ENCODE results near the gene SECISBP2.

Gene SECISBP2

DNA sequence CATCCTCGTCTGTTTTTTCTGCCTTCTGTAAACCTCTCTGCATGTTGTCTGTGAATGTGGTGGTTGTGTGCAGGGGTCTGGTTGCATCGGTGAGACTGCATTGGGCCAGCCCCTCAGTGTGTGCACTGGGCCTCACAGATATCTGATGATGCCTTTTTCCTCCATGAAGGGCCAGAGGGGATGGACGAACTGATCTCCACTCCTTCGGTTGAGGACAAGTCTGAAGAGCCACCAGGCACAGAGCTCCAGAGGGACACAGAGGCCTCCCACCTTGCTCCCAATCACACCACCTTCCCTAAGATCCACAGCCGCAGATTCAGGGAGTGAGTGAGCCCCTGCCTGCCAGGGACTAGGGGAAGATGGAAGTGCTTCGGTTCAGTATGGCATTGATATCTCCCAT lies 31.3 kb downstream of the SECISBP2 start:
- DNase-seq = no peak

- no peak for DNase-seq
Observed at GRCh38 chr9:89350988-89351557, 32.8 kb downstream of the SECISBP2 start.

DNA sequence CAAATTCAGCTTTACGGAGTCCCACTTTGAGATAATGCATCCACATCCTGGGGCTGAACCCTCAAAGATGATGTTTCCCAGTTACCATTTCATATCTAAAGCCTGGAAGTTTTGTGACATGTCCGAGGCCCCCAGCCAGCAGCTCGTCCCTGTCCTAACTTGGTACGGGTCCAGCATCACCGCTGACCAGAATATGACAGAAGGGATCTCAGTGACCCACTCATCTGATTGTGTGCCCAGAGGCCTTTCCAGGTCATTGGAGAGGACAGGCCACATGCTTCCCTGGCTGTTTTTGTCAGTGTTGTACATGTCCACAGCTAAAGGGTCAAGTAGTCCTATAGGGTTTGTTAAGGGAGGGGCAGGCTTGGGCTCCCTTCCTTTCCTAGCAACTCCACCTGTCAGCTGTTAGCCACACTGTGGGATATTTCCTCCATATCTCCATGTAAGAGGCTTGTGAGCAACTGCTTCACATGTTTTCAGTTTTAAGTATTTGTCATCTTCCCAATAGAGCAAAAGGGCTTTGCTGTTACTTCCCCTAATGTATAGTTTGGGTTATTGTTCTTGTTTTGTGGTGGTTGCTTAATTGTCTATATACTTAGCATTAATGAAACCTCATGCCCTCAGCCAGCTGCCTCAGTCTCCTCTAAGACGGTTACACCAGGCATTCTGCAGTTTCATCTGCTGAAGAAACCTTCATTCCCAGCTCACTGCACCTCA lies 33.4 kb downstream of the SECISBP2 start:
- DNase-seq = peak; percentile 77

DNA sequence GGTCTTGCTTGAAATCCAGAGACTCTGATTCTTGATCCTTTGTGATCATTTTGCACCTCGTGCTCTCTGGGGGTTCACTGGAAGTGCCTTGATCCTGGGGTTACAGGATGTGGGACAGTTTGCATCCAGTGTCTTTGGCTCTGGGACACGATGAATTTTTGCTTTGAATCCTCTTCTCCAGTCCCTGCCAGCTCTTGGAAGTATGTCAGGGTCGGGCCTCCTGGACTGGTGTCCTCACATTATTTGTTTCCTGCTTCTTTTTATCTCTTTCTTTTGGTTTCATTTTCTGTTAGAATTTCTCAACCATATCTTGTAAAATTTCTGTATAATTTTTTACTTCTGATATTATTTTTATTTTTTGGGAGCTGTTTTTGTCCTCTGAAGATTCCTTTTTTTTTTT lies 34.2 kb downstream of the SECISBP2 start:
- DNase-seq = no peak

DNA sequence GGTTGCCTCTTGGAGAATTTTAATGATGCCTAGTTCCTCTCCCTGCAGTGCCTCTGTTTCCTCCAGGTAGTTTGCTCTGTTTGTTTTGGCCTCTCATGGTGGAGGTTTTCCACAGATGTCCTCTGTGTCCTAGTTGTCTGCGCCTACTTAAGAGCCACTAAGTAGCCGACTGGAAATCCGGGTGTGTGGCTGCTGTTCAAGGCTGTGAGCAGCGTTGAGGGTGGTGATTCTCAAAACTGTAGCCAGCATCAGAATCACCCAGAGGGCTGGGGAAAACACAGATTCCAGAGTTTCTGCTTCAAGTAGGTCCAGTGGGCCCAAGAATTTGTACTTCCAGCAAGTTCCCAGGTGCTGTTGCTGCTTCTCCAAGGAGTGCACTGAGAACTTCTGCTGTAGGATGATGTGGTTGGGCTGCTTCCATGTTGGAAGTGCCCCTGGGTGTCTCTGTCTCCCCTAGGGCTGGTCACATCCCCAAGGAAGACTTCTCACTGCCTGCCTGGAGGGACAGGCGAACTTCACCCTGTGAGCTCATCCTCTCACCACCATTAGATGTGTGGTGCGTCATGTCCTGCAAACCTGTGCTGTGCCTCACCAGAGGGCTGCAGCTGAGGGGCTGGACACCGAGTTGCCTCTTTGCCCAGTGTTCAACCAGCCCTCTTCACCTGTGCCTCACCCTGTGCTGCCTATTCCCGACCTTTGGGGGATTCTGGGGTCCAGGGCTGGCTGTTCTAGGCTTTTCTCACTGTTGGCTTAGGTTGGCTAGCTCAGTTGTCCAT lies 34.8 kb downstream of the SECISBP2 start:
- DNase-seq = no peak

DNA sequence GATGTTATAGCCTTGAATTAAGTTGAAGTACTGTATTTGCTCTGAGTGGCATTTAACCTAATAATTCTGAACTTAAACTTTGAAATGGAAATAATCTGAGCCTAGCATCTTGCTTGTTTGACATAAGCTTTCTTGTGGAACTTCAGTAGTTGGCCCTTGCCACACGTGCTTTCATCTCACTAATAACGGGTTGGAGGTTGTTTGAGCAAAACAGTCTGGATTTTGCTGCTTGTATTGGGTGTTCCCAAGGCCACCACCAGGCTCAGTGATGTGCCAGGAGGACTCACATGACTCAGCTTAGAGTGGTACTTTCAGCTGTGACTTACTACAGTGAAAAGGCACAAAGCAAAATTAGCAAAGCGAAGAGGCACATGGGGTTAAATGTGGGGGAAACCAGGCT lies 35.7 kb downstream of the SECISBP2 start:
- DNase-seq = no peak

- no peak for DNase-seq
Observed at GRCh38 chr9:89354471-89354870, 36.2 kb downstream of the SECISBP2 start.

DNA sequence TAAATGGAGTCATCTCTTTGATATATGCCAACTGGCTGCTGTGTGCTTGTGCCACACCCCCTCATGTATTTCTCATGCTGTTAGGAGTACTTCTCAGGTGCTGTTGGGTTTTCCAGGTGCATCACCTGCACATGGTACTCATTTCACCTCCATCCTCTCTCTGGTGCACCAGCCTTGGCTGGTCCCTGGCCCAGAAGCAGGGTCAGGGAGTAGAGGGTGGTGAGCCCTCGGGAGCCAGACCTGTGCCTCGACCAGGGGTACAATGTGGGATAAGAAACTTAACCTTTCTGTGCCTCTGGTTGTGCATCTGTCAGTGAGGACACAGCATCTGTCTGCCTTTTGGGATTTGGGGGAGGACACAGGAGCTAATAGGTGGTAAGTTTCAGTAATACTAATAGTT lies 38.5 kb downstream of the SECISBP2 start:
- no peak for DNase-seq

GRCh38 chr9:89357331-89358197 lies 39.3 kb downstream of the SECISBP2 start:
- no peak for DNase-seq

GRCh38 chr9:89358376-89358916 lies 40.1 kb downstream of the SECISBP2 start:
- no peak for DNase-seq

DNA sequence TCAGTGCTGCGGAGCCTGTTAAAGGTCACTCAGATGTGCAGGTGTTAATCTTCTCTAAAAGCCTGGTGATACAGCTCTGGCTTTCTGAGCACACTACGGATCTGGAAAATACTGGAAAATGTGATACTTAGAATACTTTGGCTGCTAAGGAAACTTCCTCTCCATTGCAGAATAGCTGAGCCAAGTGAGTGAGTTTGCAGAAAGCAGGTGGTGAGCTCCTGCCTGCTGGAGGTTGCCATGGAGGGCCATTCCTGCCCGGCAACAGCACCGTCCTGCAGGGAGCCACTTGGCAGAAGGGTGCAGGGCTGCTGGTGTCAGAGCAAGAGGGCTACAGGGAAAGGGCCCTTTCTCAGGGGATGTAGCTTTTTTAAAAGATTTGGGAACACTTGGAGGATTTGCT lies 40.7 kb downstream of the SECISBP2 start:
- DNase-seq = no peak

GRCh38 chr9:89359751-89360261 lies 41.5 kb downstream of the SECISBP2 start:
- no peak for DNase-seq

DNA sequence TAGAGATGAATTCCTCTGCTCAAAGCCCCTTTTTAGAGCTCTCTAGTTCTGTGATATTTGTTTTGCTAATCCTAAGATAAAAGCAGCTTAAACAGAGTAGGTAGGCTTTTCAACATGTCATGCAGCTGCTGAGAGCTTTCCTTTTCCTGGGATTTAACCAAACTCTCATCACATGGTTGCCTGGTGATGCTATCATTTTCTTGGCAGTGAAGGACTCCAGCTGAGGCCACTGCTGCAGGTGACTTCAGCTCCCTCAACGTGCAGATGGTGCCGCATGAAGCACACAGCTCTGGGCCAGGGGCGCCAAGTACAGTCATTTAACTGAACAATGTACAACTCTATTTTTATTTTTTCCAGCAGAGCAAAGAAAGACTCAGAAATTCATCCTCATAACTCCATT lies 42.2 kb downstream of the SECISBP2 start:
- DNase-seq = no peak

DNA sequence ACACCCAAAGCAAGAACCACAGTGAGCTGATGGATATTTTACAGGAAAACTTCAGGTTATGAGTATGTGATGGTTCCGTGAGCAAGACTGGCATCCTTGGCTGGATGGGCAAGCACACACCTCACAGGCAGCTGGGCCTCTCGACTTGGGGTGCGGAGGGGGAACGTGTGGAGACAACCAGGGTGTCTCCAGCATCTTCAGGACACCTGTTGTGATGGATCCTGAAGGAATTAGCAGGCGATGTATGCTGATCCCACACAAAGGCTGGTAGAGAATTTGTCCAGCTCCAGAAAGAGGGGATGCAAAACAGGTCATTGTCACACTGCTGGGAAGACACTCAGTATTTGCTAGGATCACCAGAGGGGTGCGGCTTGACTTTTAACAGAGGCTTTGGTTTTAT lies 42.7 kb downstream of the SECISBP2 start:
- DNase-seq = no peak

GRCh38 chr9:89361816-89362646 lies 43.7 kb downstream of the SECISBP2 start:
- no peak for DNase-seq

DNA sequence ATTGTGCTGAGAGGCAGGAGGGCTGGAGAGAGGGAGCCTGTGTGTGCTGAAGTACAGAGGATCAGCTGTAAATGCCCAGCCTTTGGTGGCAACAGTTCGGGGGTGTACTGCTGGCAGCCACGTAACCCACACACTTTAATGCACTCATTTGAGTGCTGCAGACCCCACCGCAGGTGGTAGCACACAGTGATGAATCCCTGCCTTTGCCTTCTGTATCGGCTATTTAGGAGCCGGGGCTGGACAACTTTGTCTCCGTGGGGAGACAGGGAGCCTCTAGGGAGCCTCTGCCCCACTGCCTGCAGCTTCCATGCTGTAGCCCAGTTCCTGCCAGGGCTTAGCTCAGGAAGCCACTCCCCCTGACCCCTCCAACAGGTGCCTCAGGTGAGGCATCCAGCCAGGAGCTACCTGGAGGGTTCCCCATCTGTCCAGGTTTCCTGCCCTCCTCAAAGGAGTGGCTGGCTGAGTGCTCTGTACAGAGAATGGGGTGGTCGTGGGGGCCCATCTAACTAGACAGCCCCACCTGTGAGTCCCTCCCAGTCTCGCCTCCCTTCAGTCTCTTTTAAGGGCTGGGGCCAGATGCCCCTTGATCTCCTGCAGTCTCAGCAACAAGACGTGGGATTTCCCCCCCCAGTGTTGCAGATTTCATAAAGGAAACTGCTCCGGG lies 44.5 kb downstream of the SECISBP2 start:
- DNase-seq = no peak

- DNase-seq = no peak
Observed at GRCh38 chr9:89363311-89363670, 45.0 kb downstream of the SECISBP2 start.

- no peak for DNase-seq
Observed at GRCh38 chr9:89363921-89364665, 45.8 kb downstream of the SECISBP2 start.

GRCh38 chr9:89364666-89365531 lies 46.6 kb downstream of the SECISBP2 start:
- DNase-seq = no peak

DNA sequence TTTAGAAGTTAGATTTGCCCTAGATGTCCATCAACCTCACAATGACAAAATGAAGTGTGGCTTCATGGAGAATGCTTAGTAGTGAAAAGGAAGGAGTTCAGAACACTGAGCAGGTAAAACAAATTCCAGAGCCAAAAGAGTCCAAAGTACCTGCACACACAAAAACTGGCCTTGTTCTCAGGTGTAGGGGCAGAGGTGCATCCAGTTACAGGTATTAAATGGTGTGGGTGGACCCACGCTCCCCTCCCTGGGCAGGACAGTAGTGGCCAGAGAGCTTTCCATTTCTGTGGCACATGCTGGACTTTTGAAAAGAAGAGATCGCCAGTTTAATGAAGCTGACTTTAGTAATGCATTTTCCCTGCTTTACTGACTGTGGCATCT lies 47.2 kb downstream of the SECISBP2 start:
- DNase-seq = no peak

All from MV-4-11 (cell line).